HG03108 (cell line): ENCODE data around the gene NEU3.
"Not testable (repeated sequence)": the region's sequence is repeated elsewhere in the genome, so short reads cannot be mapped to it uniquely, and the experiment has no call there.

Source experiments
- ATAC-seq: cut with Tn5 transposase; IDR thresholded peaks from one replicate; pipeline ENCODE4 v1.9.1; 2021; ENCODE audit warnings: moderate library complexity; ENCODE audit not compliant: unreplicated experiment

Gene NEU3

GRCh38 chr11:75028321-75028720 lies 39.6 kb downstream of the NEU3 start:
- ATAC-seq: no peak

- no peak for ATAC-seq
Observed at GRCh38 chr11:75028724-75029123, 40.0 kb downstream of the NEU3 start.

- no peak for ATAC-seq
Observed at GRCh38 chr11:75029836-75030631, 41.3 kb downstream of the NEU3 start.

GRCh38 chr11:75031224-75031753 lies 42.6 kb downstream of the NEU3 start:
- ATAC-seq: no peak

GRCh38 chr11:75031771-75032549 lies 43.2 kb downstream of the NEU3 start:
- ATAC-seq: no peak

- ATAC-seq: no peak
Observed at GRCh38 chr11:75032550-75032935, 43.8 kb downstream of the NEU3 start.

GRCh38 chr11:75033916-75034315 lies 45.2 kb downstream of the NEU3 start:
- no peak for ATAC-seq

GRCh38 chr11:75035256-75035655 lies 46.5 kb downstream of the NEU3 start:
- ATAC-seq: no peak

GRCh38 chr11:75035911-75036565 lies 47.3 kb downstream of the NEU3 start:
- no peak for ATAC-seq

- ATAC-seq: no peak
Observed at GRCh38 chr11:75040167-75040770, 51.5 kb downstream of the NEU3 start.

- ATAC-seq: no peak
Observed at GRCh38 chr11:75041263-75041662, 52.5 kb downstream of the NEU3 start.

- not testable (repeated sequence) for ATAC-seq
Observed at GRCh38 chr11:75041821-75042220, 53.1 kb downstream of the NEU3 start.

- ATAC-seq: not testable (repeated sequence)
Observed at GRCh38 chr11:75044381-75045170, 55.8 kb downstream of the NEU3 start.

GRCh38 chr11:75046668-75047067 lies 57.9 kb downstream of the NEU3 start:
- not testable (repeated sequence) for ATAC-seq

- no peak for ATAC-seq
Observed at GRCh38 chr11:75047191-75047590, 58.5 kb downstream of the NEU3 start.

- ATAC-seq: not testable (repeated sequence)
Observed at GRCh38 chr11:75049501-75050266, 61.0 kb downstream of the NEU3 start.

- no peak for ATAC-seq
Observed at GRCh38 chr11:75050516-75050915, 61.8 kb downstream of the NEU3 start.

- ATAC-seq: no peak
Observed at GRCh38 chr11:75051043-75051442, 62.3 kb downstream of the NEU3 start.

GRCh38 chr11:75052457-75052856 lies 63.7 kb downstream of the NEU3 start:
- no peak for ATAC-seq
